K562 (cell line): ENCODE results near the gene TRUB1.

ENCODE experiments used
- CREB1 ChIP-seq, 2 experiments: sonication (generic) in 1 of 2; formaldehyde crosslinking in 1 of 2; IDR thresholded peaks; 2 replicates each; pipeline versions ENCODE4 v1.6.1 to v1.8.0; 2012 to 2022; ENCODE audit warnings: inconsistent platforms in 1 of 2, mild to moderate bottlenecking in 1 of 2, missing genetic modification reagents in 1 of 2, moderate library complexity in 1 of 2
- CREM ChIP-seq: IDR thresholded peaks from 2 replicates; pipeline ENCODE4 v1.6.1; 2014; ENCODE audit warnings: antibody characterized with exemption, low read depth
- MED1 ChIP-seq: sonication (generic); formaldehyde crosslinking; IDR thresholded peaks from 2 replicates; pipeline ENCODE4 v1.8.1; 2023; ENCODE audit warnings: missing genetic modification reagents, borderline replicate concordance

GRCh38 chr10:114987995-114988394 lies 50.0 kb downstream of the TRUB1 start:
- TF ChIP-seq MED1 (CRISPR knock-in tag), result no peak
- TF ChIP-seq CREB1 (IDR thresholded peaks at IDR 0.05), result no peak
- no peak for TF ChIP-seq CREB1 (CRISPR knock-in tag; IDR thresholded peaks at IDR 0.05)
- TF ChIP-seq CREM, result no peak
